Islet of Langerhans (tissue), 1 donor: Measurements from ENCODE around the gene HBS1L.

Source experiments
- FAIRE-seq: peaks from one replicate; lab custom pipeline; 2011; peaks lifted over from hg19 to GRCh38; lab: Jason Lieb, UNC

The HBS1L gene

GRCh38 chr6:134948691-134949090, 105.9 kb downstream of the HBS1L start:
- no peak for FAIRE-seq

- FAIRE-seq: no peak
Observed at GRCh38 chr6:134948142-134948541, 106.5 kb downstream of the HBS1L start.

- FAIRE-seq: no peak
Observed at GRCh38 chr6:134945045-134945444, 109.6 kb downstream of the HBS1L start.

- FAIRE-seq: no peak
Observed at GRCh38 chr6:134943522-134944111, 111.0 kb downstream of the HBS1L start.

GRCh38 chr6:134938896-134939295, 115.7 kb downstream of the HBS1L start:
- FAIRE-seq: no peak

GRCh38 chr6:134937426-134937825, 117.2 kb downstream of the HBS1L start:
- no peak for FAIRE-seq

- no peak for FAIRE-seq
Observed at GRCh38 chr6:134936931-134937330, 117.7 kb downstream of the HBS1L start.

GRCh38 chr6:134936476-134936875, 118.1 kb downstream of the HBS1L start:
- no peak for FAIRE-seq

- FAIRE-seq: no peak
Observed at GRCh38 chr6:134934793-134935485, 119.7 kb downstream of the HBS1L start.

GRCh38 chr6:134932535-134933470, 121.8 kb downstream of the HBS1L start:
- FAIRE-seq: no peak

- FAIRE-seq: no peak
Observed at GRCh38 chr6:134932098-134932497, 122.5 kb downstream of the HBS1L start.

GRCh38 chr6:134930463-134930862, 124.2 kb downstream of the HBS1L start:
- no peak for FAIRE-seq

- no peak for FAIRE-seq
Observed at GRCh38 chr6:134928151-134928900, 126.3 kb downstream of the HBS1L start.

- FAIRE-seq: no peak
Observed at GRCh38 chr6:134925800-134926199, 128.8 kb downstream of the HBS1L start.

GRCh38 chr6:134921721-134922261, 132.8 kb downstream of the HBS1L start:
- FAIRE-seq: no peak

- FAIRE-seq: no peak
Observed at GRCh38 chr6:134921276-134921675, 133.3 kb downstream of the HBS1L start.

- FAIRE-seq: no peak
Observed at GRCh38 chr6:134920422-134920821, 134.2 kb downstream of the HBS1L start.

GRCh38 chr6:134918418-134918961, 136.1 kb downstream of the HBS1L start:
- FAIRE-seq: no peak

- no peak for FAIRE-seq
Observed at GRCh38 chr6:134911547-134911946, 143.1 kb downstream of the HBS1L start.

- no peak for FAIRE-seq
Observed at GRCh38 chr6:134910593-134910935, 144.1 kb downstream of the HBS1L start.
